Epithelial cell of proximal tubule (primary cell): ENCODE results near the gene ACAA1. TPM values are rescaled to one million over a fixed set of nuclear protein-coding genes. Genes with fewer than 3 reads are reported as not detected.
"Not testable (repeated sequence)": the region's sequence is repeated elsewhere in the genome, so short reads cannot be mapped to it uniquely, and the experiment has no call there.

Source experiments
- DNase-seq: peaks from one replicate; pipeline ENCODE4 v3.0.0-alpha.2; 2011; ENCODE audit warnings: low read depth
- H3K4me3 ChIP-seq: 2 replicates; pipeline ENCODE4 v1.5.1; 2011; ENCODE audit warnings: low read depth, mild to moderate bottlenecking, low read length
- total RNA-seq: library from RNA; depleted of rRNA; stranded (reverse); fragments of >200 nt; gene quantifications from 2 replicates; pipeline ENCODE4 v1.2.3, GENCODE V29; 2015
- TF ChIP-seq, protein P1 (sequence below): conservative IDR thresholded peaks from 2 replicates; pipeline ENCODE4 v1.5.1; 2012; ENCODE audit warnings: low read depth, mild to moderate bottlenecking, low read length

ACAA1 gene
- total RNA-seq, 1 donor from 2014 or later, result 37.8 TPM

DNA sequence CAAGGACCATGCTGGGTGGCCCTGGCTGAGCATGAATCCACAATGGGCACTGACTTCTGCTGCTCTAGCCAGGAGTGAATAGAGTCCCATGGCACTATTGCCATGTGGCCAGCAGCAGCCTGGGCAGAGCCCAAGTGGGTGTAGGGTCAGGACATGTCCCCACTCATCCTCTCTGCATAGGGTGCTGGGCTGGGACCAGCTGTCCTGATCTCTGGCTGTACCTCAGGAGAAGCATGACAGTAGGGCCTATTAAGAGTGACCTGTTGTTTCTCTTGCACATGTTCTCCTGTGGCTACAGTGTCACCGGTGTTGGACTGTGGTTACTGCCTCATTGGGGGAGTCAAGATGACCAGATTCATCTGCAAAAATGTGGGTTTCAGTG lies 51.0 kb downstream of the ACAA1 start:
- DNase-seq, result no peak
- TF ChIP-seq, protein P1, sequence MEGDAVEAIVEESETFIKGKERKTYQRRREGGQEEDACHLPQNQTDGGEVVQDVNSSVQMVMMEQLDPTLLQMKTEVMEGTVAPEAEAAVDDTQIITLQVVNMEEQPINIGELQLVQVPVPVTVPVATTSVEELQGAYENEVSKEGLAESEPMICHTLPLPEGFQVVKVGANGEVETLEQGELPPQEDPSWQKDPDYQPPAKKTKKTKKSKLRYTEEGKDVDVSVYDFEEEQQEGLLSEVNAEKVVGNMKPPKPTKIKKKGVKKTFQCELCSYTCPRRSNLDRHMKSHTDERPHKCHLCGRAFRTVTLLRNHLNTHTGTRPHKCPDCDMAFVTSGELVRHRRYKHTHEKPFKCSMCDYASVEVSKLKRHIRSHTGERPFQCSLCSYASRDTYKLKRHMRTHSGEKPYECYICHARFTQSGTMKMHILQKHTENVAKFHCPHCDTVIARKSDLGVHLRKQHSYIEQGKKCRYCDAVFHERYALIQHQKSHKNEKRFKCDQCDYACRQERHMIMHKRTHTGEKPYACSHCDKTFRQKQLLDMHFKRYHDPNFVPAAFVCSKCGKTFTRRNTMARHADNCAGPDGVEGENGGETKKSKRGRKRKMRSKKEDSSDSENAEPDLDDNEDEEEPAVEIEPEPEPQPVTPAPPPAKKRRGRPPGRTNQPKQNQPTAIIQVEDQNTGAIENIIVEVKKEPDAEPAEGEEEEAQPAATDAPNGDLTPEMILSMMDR, result no peak
- no peak overlapping the region for H3K4me3 ChIP-seq

DNA sequence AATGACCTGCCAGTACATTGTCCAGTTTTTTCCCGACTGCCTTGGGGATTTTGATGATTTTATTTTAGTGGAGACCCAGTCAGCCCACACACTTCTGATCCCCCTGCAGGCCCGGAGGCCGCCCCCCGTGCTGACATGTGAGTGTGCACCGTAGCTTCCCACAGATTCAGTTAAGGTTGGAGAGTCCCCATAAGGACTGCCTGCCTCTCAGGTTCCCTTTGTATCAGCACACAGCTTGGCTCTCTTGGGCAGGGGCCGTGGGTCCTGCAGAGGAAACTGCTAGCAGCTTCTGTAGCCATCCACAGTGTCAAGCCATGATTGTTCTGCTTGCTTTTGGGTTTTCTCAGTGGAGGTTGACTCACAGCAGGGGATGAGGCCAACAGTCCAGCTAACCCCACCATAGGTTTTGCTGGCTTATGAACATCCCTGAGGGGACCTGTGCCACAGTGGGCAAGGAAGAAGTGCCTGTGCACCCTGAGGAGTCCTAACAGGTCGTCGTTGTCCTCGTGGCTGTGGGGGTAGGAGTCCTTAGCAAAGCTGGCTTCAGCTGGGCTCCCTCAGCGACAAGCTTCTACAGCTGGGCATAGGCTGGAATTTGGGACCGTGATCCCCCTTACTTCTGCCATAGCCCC lies 51.5 kb downstream of the ACAA1 start:
- H3K4me3 ChIP-seq, result no peak overlapping the region
- TF ChIP-seq, protein P1, result no peak
- DNase-seq, result no peak

DNA sequence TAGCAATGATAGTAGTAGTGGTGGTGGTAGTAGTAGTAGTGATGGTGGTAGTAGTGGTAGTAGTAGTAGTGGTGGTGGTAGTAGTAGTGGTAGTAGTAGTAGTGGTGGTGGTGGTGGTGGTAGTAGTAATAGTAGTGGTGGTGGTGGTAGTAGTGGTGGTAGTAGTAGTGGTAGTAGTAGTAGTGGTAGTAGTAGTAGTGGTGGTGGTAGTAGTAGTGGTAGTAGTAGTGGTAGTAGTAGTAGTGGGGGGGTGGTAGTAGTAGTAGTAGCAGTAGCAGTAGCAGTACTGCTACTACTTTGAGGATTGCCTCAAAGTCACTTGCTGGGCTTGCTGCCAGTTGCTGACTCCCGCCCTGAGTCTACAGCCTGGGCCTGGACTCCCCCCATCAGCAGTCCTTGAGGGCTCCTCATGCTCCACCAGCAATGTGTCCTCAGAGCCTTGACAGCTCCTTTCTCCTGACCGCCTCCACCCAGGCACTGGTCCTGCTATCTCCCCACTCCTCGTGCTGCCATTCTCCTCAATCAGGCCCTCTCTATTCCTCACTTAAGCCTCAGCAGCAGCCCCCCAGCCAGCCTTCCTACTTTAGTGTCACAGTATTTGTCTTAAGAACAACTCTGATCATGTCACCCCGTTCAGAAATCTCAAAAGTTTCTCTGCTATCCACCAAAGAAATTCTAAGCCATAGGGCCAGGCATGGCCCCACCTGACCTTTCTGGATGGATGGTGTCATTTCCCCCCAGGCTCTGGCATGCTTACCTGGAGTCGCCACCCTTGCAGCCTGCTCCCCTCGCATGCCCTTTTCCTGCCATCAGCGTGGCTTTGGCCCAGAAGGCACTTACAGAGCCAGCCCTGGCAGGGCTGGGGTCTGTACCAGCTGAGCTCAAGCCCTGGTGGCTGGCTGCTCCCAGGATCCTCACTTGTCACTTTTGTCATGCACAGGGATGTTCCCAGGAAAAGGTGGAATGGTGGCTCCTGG lies 52.3 kb downstream of the ACAA1 start:
- DNase-seq, result no peak
- TF ChIP-seq, protein P1, result no peak
- no peak overlapping the region for H3K4me3 ChIP-seq

DNA sequence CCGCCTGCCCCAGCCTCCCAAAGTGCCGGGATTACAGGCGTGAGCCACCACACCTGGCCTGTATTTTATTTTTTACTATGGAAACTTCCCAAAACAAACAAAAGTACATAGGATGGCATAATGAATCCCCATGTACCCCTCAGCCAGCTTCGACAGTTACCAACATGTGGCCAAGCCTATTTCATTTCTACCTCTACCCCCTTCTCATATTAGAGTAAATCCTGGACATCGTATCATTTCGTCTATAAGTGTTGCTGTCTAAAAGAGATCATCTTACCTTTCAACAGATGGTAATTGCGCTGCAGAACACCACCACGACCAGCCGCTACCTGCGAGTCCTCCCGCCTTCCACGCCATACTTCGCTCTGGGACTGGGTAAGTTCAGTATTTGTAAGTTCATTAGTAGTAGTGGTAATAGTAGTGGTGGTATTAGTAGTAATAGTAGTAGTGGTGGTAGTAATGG lies 53.0 kb downstream of the ACAA1 start:
- no peak for DNase-seq

DNA sequence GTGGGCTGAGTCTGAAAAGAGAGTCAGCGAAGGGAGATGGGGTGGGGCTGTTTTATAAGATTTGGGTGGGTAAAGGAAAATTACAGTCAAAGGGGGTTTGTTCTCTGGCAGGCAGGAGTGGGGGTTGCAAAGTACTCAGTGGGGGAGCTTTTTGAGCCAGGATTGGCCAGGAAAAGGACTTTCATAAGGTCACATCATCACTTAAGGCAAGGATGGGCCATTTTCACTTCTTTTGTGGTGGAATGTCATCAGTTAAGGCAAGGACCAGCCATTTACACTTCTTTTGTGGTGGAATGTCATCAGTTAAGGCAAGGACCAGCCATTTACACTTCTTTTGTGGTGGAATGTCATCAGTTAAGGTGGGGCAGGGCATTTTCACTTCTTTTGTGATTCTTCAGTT lies 53.7 kb downstream of the ACAA1 start:
- not testable (repeated sequence) for H3K4me3 ChIP-seq, DNase-seq

More for the DNA sequence above, 53.0 kb downstream of the ACAA1 start:
- H3K4me3 ChIP-seq, result no peak overlapping the region
- TF ChIP-seq, protein P1, result no peak

DNA sequence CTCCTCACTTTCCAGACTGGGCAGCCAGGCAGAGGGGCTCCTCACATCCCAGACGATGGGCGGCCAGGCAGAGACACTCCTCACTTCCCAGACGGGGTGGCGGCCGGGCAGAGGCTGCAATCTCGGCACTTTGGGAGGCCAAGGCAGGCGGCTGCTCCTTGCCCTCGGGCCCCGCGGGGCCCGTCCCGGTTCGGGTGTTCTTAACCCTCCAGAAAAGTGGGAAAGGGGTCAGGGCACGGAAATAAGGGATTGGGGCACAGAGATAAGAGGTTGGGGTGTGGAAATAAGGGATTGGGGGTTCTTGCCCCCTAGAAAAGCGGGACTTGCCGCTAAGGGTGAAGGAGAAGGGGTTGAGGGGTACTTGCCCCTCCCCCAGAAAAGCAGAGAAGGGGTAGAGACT lies 54.6 kb downstream of the ACAA1 start:
- not testable (repeated sequence) for DNase-seq, H3K4me3 ChIP-seq

DNA sequence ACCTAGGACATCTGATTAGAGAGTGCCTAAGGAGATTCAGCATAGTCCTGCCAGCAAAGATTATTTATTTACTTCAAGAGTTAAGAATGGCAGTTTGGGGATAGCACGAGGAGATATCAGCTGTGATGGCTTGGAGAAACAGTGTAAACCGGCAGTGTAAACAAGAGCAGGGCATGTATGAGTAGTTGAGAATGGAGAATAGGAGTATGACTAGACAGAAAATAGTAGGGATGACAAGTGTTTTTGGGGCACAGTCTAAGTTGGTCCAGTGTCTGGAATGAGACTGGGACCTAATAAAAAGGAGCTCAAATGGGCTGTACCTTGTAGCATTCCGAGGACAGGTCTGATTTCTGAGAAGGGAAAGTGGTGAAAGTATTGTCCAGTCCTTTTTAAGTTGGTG lies 59.9 kb downstream of the ACAA1 start:
- DNase-seq, H3K4me3 ChIP-seq: not testable (repeated sequence)

Other genes with a start within 250 kb of the ACAA1 start
- 5.3 and 6.1 TPM in 2 replicates for gene VILL, start 146.3 kb downstream of the ACAA1 start, total RNA-seq
- gene PLCD1, start 107.5 kb downstream of the ACAA1 start, total RNA-seq, result 9.7 and 11.2 TPM in 2 replicates
- gene DLEC1, start 97.9 kb downstream of the ACAA1 start, total RNA-seq, result not detected in 2 replicates
- 47.3 and 51.1 TPM in 2 replicates for gene MYD88, start 1.5 kb upstream of the ACAA1 start, total RNA-seq
- gene OXSR1, start 28.4 kb upstream of the ACAA1 start, total RNA-seq, result 34.8 and 39.2 TPM in 2 replicates
- gene SLC22A13, start 128.7 kb upstream of the ACAA1 start, total RNA-seq, result not detected in 2 replicates
- not detected in 2 replicates for gene SLC22A14, start 145.2 kb upstream of the ACAA1 start, total RNA-seq
- gene XYLB, start 209.7 kb upstream of the ACAA1 start, total RNA-seq, result 2.5 and 7.8 TPM in 2 replicates